ENCODE results near the gene PPDPF.

- TF ChIP-seq EZH2 (IDR thresholded peaks at IDR 0.05; ENCODE audit: borderline replicate concordance, low read depth, low read length, severe bottlenecking) (no peak), MAX (IDR thresholded peaks at IDR 0.05; ENCODE audit: insufficient read depth, insufficient read length) (no peak), CTCF (IDR thresholded peaks at IDR 0.05; ENCODE audit: extremely low read depth in 1 of 2, insufficient read depth in 1 of 2, low read depth in 1 of 2, low read length in 2 of 2) (no peak), POLR2A (IDR thresholded peaks at IDR 0.05; ENCODE audit: low read depth, low read length) (no peak), POLR2AphosphoS5 (IDR thresholded peaks at IDR 0.05; ENCODE audit: insufficient read depth, low read depth, low read length) (no peak), MYC (IDR thresholded peaks at IDR 0.05; ENCODE audit: low read depth, low read length) (no peak), FOS (IDR thresholded peaks at IDR 0.05; ENCODE audit: borderline replicate concordance, insufficient read depth, low read length) (no peak), JUN (IDR thresholded peaks at IDR 0.05; ENCODE audit: borderline replicate concordance, insufficient read depth, insufficient read length, low read depth) (no peak)
These were observed 24.5 kb downstream of the PPDPF start for GRCh38 chr20:63544958-63545516.
